ENCODE data around the gene COL26A1. TPM values are rescaled to one million over a fixed set of nuclear protein-coding genes. Genes with fewer than 3 reads are reported as not detected.
"Not testable (repeated sequence)": the region's sequence is repeated elsewhere in the genome, so short reads cannot be mapped to it uniquely, and the experiment has no call there.

The COL26A1 gene
- total and polyA plus RNA-seq, 7 donors: 0.13 TPM; not detected in 6

GRCh38 chr7:101488826-101489572 is 126.3 kb downstream of the COL26A1 start:
- no peaks in the 10 kb centered on the region for H3K36me3 ChIP-seq
- intact Hi-C loops (cut with DNase I): no loop called here
- H3K9me3 ChIP-seq: no peaks in the 10 kb centered on the region
- no peak overlapping the region for H3K27ac ChIP-seq
- WGBS, 2 donors: 10 to 45% methylated on average over 10 of the region's 10 CpGs
- no peak for TF ChIP-seq CTCF (IDR thresholded peaks at IDR 0.05)
- no peak overlapping the region for H3K4me3 ChIP-seq
- peaks cover 0 to 7% (median 0%) of the 10 kb centered on the region in 3 donors for H3K27me3 ChIP-seq
- peaks cover 0 to 13% (median 10%) of the 10 kb centered on the region in 4 donors for H3K4me1 ChIP-seq
- DNase-seq: no peak

- 85 to 92% methylated on average over 9 of the region's 9 CpGs for WGBS, 2 donors
- DNase-seq: not testable (repeated sequence)
Measured at GRCh38 chr7:101490439-101490838, 127.8 kb downstream of the COL26A1 start.

GRCh38 chr7:101491442-101491841 is 128.8 kb downstream of the COL26A1 start:
- H3K4me1 ChIP-seq; H3K27ac ChIP-seq; DNase-seq; H3K36me3 ChIP-seq; H3K4me3 ChIP-seq; H3K9me3 ChIP-seq; H3K27me3 ChIP-seq; intact Hi-C loops (cut with DNase I): not testable (repeated sequence)
- WGBS, 2 donors: 84 to 90% methylated on average over 4 of the region's 4 CpGs

More at GRCh38 chr7:101490439-101490838, 127.8 kb downstream of the COL26A1 start:
- H3K4me1 ChIP-seq: peaks cover 0 to 13% (median 10%) of the 10 kb centered on the region in 4 donors
- H3K27ac ChIP-seq; intact Hi-C loops (cut with DNase I); H3K4me3 ChIP-seq; H3K9me3 ChIP-seq; H3K27me3 ChIP-seq; H3K36me3 ChIP-seq: not testable (repeated sequence)

GRCh38 chr7:101494602-101495329 is 132.1 kb downstream of the COL26A1 start:
- Histone ChIP-seq H3K36me3 (no peaks in the 10 kb centered on the region), H3K4me3 (no peak overlapping the region), H3K4me1 (no peaks in the 10 kb centered on the region), H3K27me3 (peaks cover 0 to 7% (median 0%) of the 10 kb centered on the region in 3 donors), H3K27ac (no peak overlapping the region), H3K9me3 (no peaks in the 10 kb centered on the region)
- TF ChIP-seq POLR2AphosphoS5 (IDR thresholded peaks at IDR 0.05) (no peak), EP300 (IDR thresholded peaks at IDR 0.05) (no peak), CTCF (IDR thresholded peaks at IDR 0.05) (no peak), POLR2A (IDR thresholded peaks at IDR 0.05) (no peak)
- intact Hi-C loops (cut with DNase I): no loop called here
- 57 to 71% methylated on average over 15 of the region's 15 CpGs for WGBS, 2 donors
- no peak for DNase-seq

- no peak overlapping the region for H3K27ac ChIP-seq
- no peak overlapping the region for H3K4me3 ChIP-seq
- H3K4me1 ChIP-seq: no peaks in the 10 kb centered on the region
- H3K9me3 ChIP-seq: no peaks in the 10 kb centered on the region
- TF ChIP-seq CTCF (IDR thresholded peaks at IDR 0.05) (no peak), POLR2A (IDR thresholded peaks at IDR 0.05) (no peak), POLR2AphosphoS5 (IDR thresholded peaks at IDR 0.05) (no peak), EP300 (IDR thresholded peaks at IDR 0.05) (no peak)
- intact Hi-C loops (cut with DNase I): no loop called here
- no peak for DNase-seq
- WGBS, 2 donors: 78 to 81% methylated on average over 8 of the region's 8 CpGs
- H3K27me3 ChIP-seq: peaks cover 0 to 7% (median 0%) of the 10 kb centered on the region in 3 donors
- no peaks in the 10 kb centered on the region for H3K36me3 ChIP-seq
Measured at GRCh38 chr7:101496017-101496416, 133.3 kb downstream of the COL26A1 start.
